ENCODE results near the gene CFAP126. TPM values are rescaled to one million over a fixed set of nuclear protein-coding genes. Genes with fewer than 3 reads are reported as not detected.

CFAP126 gene
- total RNA-seq, 2 donors from 2014 or later = 0.86 to 1.2 TPM

DNA sequence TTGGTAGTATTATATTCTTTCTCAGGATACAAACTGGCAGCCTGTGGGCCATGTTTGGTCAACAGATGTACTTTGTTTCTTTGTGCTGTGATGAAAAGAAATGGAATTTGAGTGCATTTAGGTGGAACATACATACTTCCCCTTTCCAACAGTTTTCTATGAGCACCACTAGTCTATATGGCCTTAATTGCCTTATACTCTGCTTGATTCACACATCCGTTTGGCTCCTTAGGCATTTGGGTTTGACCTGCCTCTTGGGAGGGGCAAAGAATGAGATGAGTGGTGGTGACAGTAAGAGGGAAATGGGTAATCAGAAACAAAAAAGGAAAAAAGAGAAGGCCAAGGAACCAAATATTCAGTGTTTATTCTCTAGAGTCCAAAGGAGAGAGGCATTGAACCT is 17.0 kb downstream of the CFAP126 start:
- Mint-ChIP-seq H3K36me3 (ENCODE audit: low read depth) (peaks cover 48% of the 10 kb centered on the region), H3K27me3 (ENCODE audit: insufficient read depth) (no peaks in the 10 kb centered on the region), H3K4me1 (no peaks in the 10 kb centered on the region), H3K4me3 (no peak overlapping the region), H3K9me3 (no peaks in the 10 kb centered on the region), H3K27ac (peak overlapping the region; percentile 65)
- Histone ChIP-seq H3K27ac (ENCODE audit: low read depth, low read length) (no peak overlapping the region), H3K4me3 (ENCODE audit: low read length) (no peak overlapping the region), H3K4me1 (ENCODE audit: control insufficient read depth, insufficient read depth, low read length) (no peaks in the 10 kb centered on the region), H3K9ac (ENCODE audit: extremely low read depth, low read length, poor library complexity, severe bottlenecking) (no peak overlapping the region), H3K9me3 (ENCODE audit: control insufficient read depth, low read length) (no peaks in the 10 kb centered on the region), H3K27me3 (ENCODE audit: control insufficient read depth, insufficient read depth, low read length, poor library complexity, severe bottlenecking) (no peaks in the 10 kb centered on the region), H3K36me3 (ENCODE audit: control insufficient read depth, insufficient read depth, low read length) (peaks cover 47% of the 10 kb centered on the region)
- TF ChIP-seq, protein P1, sequence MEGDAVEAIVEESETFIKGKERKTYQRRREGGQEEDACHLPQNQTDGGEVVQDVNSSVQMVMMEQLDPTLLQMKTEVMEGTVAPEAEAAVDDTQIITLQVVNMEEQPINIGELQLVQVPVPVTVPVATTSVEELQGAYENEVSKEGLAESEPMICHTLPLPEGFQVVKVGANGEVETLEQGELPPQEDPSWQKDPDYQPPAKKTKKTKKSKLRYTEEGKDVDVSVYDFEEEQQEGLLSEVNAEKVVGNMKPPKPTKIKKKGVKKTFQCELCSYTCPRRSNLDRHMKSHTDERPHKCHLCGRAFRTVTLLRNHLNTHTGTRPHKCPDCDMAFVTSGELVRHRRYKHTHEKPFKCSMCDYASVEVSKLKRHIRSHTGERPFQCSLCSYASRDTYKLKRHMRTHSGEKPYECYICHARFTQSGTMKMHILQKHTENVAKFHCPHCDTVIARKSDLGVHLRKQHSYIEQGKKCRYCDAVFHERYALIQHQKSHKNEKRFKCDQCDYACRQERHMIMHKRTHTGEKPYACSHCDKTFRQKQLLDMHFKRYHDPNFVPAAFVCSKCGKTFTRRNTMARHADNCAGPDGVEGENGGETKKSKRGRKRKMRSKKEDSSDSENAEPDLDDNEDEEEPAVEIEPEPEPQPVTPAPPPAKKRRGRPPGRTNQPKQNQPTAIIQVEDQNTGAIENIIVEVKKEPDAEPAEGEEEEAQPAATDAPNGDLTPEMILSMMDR (conservative IDR thresholded peaks at IDR 0.05) = no peak
- DNase-seq = no peak
- 89% methylated on average over 1 of the region's 1 CpG; no CpG with 5 or more reads in 1 of the 2 experiments for WGBS, 2 experiments (ENCODE audit: insufficient coverage in 1 of 2, insufficient read length in 1 of 2)

DNA sequence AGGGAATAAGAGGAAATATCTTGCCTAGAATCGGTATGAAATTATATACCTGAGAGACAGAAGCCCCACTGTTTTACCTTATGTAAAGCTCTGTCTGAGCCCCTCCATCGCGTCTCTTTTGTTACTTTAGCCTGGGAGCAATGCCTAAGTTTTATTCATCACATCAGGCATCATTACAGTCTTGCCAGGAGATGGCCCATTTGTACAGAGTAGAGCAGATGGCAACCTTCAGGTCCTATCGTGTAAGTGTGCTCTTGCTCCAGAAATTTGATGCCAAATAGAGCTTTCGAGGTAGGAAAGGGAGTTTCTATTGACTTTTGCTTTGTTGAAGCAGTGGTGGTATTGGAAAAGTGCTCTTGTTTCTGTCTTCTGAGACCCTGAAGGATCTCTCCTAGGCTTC is 24.9 kb downstream of the CFAP126 start:
- Mint-ChIP-seq H3K9me3 (no peaks in the 10 kb centered on the region), H3K4me3 (no peak overlapping the region), H3K4me1 (no peaks in the 10 kb centered on the region), H3K27ac (no peak overlapping the region), H3K27me3 (ENCODE audit: insufficient read depth) (no peaks in the 10 kb centered on the region), H3K36me3 (ENCODE audit: low read depth) (peaks cover 53% of the 10 kb centered on the region)
- Histone ChIP-seq H3K4me3 (ENCODE audit: low read length) (no peak overlapping the region), H3K27me3 (ENCODE audit: control insufficient read depth, insufficient read depth, low read length, poor library complexity, severe bottlenecking) (no peaks in the 10 kb centered on the region), H3K9ac (ENCODE audit: extremely low read depth, low read length, poor library complexity, severe bottlenecking) (no peak overlapping the region), H3K4me1 (ENCODE audit: control insufficient read depth, insufficient read depth, low read length) (no peaks in the 10 kb centered on the region), H3K27ac (ENCODE audit: low read depth, low read length) (no peak overlapping the region), H3K9me3 (ENCODE audit: control insufficient read depth, low read length) (no peaks in the 10 kb centered on the region), H3K36me3 (ENCODE audit: control insufficient read depth, insufficient read depth, low read length) (peaks cover 86% of the 10 kb centered on the region)
- TF ChIP-seq, protein P1 (conservative IDR thresholded peaks at IDR 0.05) = no peak
- DNase-seq = no peak
- WGBS, 2 experiments (ENCODE audit: insufficient coverage in 1 of 2, insufficient read length in 1 of 2) = 96% methylated on average over 5 of the region's 5 CpGs

DNA sequence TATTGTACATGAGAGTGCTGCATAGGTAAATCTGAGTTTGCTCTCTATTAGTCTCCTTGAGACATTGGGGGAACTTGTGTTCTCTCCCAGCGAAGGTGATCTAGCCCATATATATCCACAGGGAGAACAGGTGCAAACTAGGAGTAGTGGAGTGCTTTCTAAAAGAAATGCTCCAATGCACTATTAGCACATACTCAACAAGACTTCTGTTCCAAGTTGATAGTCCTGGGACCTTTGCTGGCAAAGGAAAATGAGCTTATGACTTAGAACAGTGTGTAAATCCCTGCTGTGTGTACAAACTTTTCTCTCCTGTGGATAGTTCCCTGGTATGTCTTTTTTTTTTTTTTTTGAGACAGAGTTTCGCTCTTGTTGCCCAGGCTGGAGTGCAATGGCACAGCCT is 25.5 kb downstream of the CFAP126 start:
- H3K9ac ChIP-seq (ENCODE audit: extremely low read depth, low read length, poor library complexity, severe bottlenecking) = no peak overlapping the region
- H3K27me3 ChIP-seq (ENCODE audit: control insufficient read depth, insufficient read depth, low read length, poor library complexity, severe bottlenecking) = no peaks in the 10 kb centered on the region
- H3K9me3 Mint-ChIP-seq = no peaks in the 10 kb centered on the region
- H3K27ac ChIP-seq (ENCODE audit: low read depth, low read length) = no peak overlapping the region
- WGBS, 2 experiments (ENCODE audit: insufficient coverage in 1 of 2, insufficient read length in 1 of 2) = 100% methylated on average over 2 of the region's 2 CpGs; no CpG with 5 or more reads in 1 of the 2 experiments
- peaks cover 58% of the 10 kb centered on the region for H3K36me3 Mint-ChIP-seq (ENCODE audit: low read depth)
- H3K9me3 ChIP-seq (ENCODE audit: control insufficient read depth, low read length) = no peaks in the 10 kb centered on the region
- no peak overlapping the region for H3K27ac Mint-ChIP-seq
- no peaks in the 10 kb centered on the region for H3K4me1 ChIP-seq (ENCODE audit: control insufficient read depth, insufficient read depth, low read length)
- H3K36me3 ChIP-seq (ENCODE audit: control insufficient read depth, insufficient read depth, low read length) = peaks cover 92% of the 10 kb centered on the region
- no peaks in the 10 kb centered on the region for H3K27me3 Mint-ChIP-seq (ENCODE audit: insufficient read depth)
- DNase-seq = no peak
- H3K4me3 Mint-ChIP-seq = no peak overlapping the region
- TF ChIP-seq, protein P1 (conservative IDR thresholded peaks at IDR 0.05) = no peak
- no peaks in the 10 kb centered on the region for H3K4me1 Mint-ChIP-seq
- no peak overlapping the region for H3K4me3 ChIP-seq (ENCODE audit: low read length)
